A549 (cell line): ENCODE measurements around the gene RMRP.

Experiments used
- E2F6 ChIP-seq: IDR thresholded peaks from 2 replicates; pipeline ENCODE4 v1.6.1; 2012; ENCODE audit warnings: low read depth, borderline replicate concordance
- EP300 ChIP-seq, 2 experiments: fragments of >200 bp; sonication (Bioruptor Twin); formaldehyde crosslinking; IDR thresholded peaks; 2 replicates in 1 of 2; 3 replicates in 1 of 2; pipeline ENCODE4 v1.6.1; 2016 to 2017
- POLR2A ChIP-seq: IDR thresholded peaks from 2 replicates; pipeline ENCODE4 v1.6.1; 2012; ENCODE audit warnings: mild to moderate bottlenecking, low read length
- RAD21 ChIP-seq, 2 experiments: fragments of >200 bp in 1 of 2; sonication (Bioruptor Twin) in 1 of 2; formaldehyde crosslinking in 1 of 2; IDR thresholded peaks in 1 of 2; conservative IDR thresholded peaks in 1 of 2; 2 replicates in 1 of 2; 3 replicates in 1 of 2; pipeline ENCODE4 v1.6.1; 2012 to 2018; ENCODE audit warnings: inconsistent platforms in 1 of 2
- RCOR1 ChIP-seq: fragments of 150-350 bp; IDR thresholded peaks from 2 replicates; pipeline ENCODE4 v1.6.1; 2014; ENCODE audit warnings: antibody characterized with exemption, low read length, low read depth
- REST ChIP-seq: fragments of 200-600 bp; sonication (generic); IDR thresholded peaks from 2 replicates; pipeline ENCODE4 v1.6.1; 2016; ENCODE audit warnings: antibody characterized with exemption, mild to moderate bottlenecking, moderate library complexity
- TF ChIP-seq, protein P1 (sequence below): fragments of >200 bp; sonication (Bioruptor Twin); formaldehyde crosslinking; IDR thresholded peaks from 3 replicates; pipeline ENCODE4 v1.5.1; 2016

DNA sequence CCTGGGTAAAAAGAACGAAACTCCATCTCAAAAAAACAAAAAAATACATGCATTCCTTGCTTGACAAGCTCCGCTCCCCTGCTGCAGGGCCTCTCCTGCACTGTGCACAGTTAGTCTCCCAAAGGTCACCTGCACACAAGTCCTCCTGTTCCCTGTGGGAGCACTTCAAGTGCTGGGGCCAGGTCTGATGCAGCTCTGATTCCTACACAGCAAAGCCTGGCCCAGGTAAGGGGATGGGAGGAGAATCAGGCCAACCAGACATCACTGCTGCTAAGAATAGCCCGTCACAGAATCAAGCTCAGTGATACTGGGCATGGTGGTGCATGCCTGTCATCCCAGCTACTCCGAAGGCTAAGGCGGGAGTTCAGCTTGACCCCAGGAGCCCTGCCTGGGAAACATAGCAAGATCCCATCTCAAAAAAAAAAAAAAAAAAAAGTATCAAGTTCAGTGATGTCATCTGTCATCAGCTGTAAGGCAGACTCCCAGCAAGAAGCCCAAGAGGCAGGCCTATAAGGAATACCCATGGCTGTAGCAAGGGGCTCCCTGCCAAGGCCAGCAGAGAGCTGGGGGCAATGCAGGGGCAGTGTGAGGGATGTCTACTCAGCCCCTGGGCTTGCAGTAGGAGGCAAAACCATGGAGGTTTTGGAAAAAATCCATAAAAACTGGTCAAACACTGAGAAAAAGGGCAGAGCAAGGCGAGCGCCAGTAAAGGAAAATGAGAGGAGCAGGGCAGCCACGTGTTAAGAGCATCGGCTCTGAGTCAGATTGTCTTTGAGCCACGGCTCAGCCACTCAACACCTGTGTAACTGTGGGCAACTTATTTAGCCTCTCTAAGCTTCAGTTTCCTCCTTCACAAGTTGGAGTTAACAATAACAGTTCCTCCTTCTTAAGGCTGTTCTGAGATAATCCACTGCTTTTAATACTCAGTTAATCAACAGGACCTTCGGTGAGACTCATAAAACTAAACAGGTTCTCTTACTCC is 28.7 kb upstream of the RMRP start:
- TF ChIP-seq, protein P1, sequence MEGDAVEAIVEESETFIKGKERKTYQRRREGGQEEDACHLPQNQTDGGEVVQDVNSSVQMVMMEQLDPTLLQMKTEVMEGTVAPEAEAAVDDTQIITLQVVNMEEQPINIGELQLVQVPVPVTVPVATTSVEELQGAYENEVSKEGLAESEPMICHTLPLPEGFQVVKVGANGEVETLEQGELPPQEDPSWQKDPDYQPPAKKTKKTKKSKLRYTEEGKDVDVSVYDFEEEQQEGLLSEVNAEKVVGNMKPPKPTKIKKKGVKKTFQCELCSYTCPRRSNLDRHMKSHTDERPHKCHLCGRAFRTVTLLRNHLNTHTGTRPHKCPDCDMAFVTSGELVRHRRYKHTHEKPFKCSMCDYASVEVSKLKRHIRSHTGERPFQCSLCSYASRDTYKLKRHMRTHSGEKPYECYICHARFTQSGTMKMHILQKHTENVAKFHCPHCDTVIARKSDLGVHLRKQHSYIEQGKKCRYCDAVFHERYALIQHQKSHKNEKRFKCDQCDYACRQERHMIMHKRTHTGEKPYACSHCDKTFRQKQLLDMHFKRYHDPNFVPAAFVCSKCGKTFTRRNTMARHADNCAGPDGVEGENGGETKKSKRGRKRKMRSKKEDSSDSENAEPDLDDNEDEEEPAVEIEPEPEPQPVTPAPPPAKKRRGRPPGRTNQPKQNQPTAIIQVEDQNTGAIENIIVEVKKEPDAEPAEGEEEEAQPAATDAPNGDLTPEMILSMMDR: no peak
- no peak for TF ChIP-seq POLR2A
- no peak for TF ChIP-seq E2F6
- no peak for TF ChIP-seq EP300 (IDR thresholded peaks at IDR 0.05)
- TF ChIP-seq RCOR1: no peak
- TF ChIP-seq REST: no peak
- TF ChIP-seq RAD21 (conservative IDR thresholded peaks at IDR 0.05 in 1 of 2, IDR thresholded peaks at IDR 0.05 in 1 of 2): no peak
